Measurements from ENCODE around the gene C22orf42. TPM values are rescaled to one million over a fixed set of nuclear protein-coding genes. Genes with fewer than 3 reads are reported as not detected.

The C22orf42 gene
- total RNA-seq, 4 donors from 2014 or later = not detected

DNA sequence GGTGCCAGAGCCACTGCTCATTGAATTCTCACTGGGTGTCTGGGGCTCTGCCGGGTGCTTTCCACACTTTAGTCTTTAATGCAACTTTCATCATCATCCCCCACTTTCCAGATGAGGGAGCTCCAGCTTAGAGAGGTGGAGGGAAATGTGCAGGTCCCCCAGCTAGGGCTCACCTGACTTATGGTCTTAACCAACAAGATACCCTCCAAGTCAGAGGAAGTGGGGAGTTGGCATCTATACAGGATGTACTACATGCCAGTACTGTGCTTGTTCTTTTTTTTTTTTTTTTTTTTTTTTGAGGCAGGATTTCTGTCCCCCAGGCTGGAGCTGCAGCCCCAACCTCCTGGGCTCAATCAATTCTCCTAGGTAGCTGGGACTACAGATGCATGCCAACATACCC lies 26.3 kb downstream of the C22orf42 start:
- no peaks in the 10 kb centered on the region for H3K4me1 ChIP-seq
- intact Hi-C loops (cut with DNase I; ENCODE audit: low total_unique reads) = no loop called here
- DNase-seq = no peak

DNA sequence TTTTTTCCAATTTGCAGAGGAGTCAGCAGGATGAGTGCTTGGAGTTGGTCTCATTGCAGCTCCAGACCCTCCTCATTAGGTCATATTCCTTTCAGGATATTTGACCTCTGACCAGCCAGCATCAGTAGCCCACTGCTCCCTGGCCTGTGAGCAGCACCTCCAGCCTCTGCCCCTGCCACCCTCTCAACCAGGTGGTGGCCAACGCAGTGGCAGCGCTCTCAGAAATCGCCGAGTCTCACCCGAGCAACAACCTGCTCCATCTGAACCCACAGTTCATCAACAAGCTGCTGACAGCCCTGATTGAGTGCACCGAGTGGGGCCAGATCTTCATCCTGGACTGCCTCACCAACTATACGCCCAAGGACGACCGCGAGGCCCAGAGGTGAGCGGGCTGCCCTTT lies 27.0 kb downstream of the C22orf42 start:
- Histone ChIP-seq H3K36me3 (no peaks in the 10 kb centered on the region), H3K9me3 (no peaks in the 10 kb centered on the region), H3K4me1 (no peaks in the 10 kb centered on the region), H3K27ac (no peak overlapping the region), H3K4me3 (no peak overlapping the region), H3K27me3 (no peaks in the 10 kb centered on the region)
- DNase-seq = no peak
- intact Hi-C loops (cut with DNase I; ENCODE audit: low total_unique reads) = no loop called here
- no peak for TF ChIP-seq POLR2A (IDR thresholded peaks at IDR 0.05)
- TF ChIP-seq, protein P1, sequence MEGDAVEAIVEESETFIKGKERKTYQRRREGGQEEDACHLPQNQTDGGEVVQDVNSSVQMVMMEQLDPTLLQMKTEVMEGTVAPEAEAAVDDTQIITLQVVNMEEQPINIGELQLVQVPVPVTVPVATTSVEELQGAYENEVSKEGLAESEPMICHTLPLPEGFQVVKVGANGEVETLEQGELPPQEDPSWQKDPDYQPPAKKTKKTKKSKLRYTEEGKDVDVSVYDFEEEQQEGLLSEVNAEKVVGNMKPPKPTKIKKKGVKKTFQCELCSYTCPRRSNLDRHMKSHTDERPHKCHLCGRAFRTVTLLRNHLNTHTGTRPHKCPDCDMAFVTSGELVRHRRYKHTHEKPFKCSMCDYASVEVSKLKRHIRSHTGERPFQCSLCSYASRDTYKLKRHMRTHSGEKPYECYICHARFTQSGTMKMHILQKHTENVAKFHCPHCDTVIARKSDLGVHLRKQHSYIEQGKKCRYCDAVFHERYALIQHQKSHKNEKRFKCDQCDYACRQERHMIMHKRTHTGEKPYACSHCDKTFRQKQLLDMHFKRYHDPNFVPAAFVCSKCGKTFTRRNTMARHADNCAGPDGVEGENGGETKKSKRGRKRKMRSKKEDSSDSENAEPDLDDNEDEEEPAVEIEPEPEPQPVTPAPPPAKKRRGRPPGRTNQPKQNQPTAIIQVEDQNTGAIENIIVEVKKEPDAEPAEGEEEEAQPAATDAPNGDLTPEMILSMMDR (IDR thresholded peaks at IDR 0.05) = no peak

More for the DNA sequence above, 26.3 kb downstream of the C22orf42 start:
- Histone ChIP-seq H3K27me3 (no peaks in the 10 kb centered on the region), H3K9me3 (no peaks in the 10 kb centered on the region), H3K4me3 (no peak overlapping the region), H3K36me3 (no peaks in the 10 kb centered on the region), H3K27ac (no peak overlapping the region)
- TF ChIP-seq, protein P1 (IDR thresholded peaks at IDR 0.05) = no peak
- TF ChIP-seq POLR2A (IDR thresholded peaks at IDR 0.05) = no peak

DNA sequence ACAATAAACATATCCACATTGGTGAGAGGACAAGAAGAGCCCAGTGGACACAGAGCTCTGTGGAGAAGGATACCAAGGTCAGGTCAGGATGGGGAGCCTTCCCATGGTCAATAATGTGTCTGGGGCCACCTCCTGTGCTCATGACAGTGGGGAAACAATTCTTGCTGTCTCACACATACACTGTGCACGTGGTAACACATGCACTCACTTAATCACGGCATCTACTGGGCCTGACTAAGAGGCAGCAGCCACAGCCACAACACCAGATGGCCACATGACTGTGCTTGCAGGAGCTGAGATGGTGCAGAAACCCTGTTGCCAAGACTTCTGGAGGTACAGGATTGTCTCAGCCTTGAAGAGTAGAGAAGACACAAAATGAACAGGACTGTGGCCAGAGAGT lies 28.6 kb downstream of the C22orf42 start:
- no peak for TF ChIP-seq POLR2A (IDR thresholded peaks at IDR 0.05)
- TF ChIP-seq, protein P1 (IDR thresholded peaks at IDR 0.05) = no peak
- Histone ChIP-seq H3K4me3 (no peak overlapping the region), H3K4me1 (no peaks in the 10 kb centered on the region), H3K27me3 (no peaks in the 10 kb centered on the region), H3K36me3 (no peaks in the 10 kb centered on the region), H3K9me3 (no peaks in the 10 kb centered on the region), H3K27ac (no peak overlapping the region)
- intact Hi-C loops (cut with DNase I; ENCODE audit: low total_unique reads) = no loop called here
- no peak for DNase-seq

DNA sequence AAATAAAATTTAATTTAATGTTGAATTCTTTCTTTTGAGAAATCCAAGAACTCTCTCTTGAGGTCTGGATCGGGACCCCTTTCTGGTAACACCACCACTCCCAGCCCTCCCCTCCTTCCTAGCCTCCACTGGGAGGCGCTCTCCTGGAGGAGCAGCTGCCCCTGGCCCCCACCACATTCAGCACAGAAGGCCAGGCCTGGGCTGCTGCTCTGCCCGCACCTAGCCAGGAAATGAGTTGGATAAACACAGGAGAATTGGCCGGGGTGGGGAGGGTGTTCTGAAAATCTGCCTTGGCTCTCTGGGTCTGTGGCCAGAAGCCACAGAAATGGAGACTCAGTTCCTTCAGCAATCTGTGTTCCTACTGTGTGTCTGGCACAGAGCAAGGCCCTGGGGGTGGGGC lies 31.2 kb downstream of the C22orf42 start:
- no peaks in the 10 kb centered on the region for H3K36me3 ChIP-seq
- intact Hi-C loops (cut with DNase I; ENCODE audit: low total_unique reads) = no loop called here
- H3K4me1 ChIP-seq = no peaks in the 10 kb centered on the region
- H3K27ac ChIP-seq = no peak overlapping the region
- H3K4me3 ChIP-seq = no peak overlapping the region
- no peak for DNase-seq
- no peaks in the 10 kb centered on the region for H3K27me3 ChIP-seq
- TF ChIP-seq, protein P1 (IDR thresholded peaks at IDR 0.05) = no peak
- no peak for TF ChIP-seq POLR2A (IDR thresholded peaks at IDR 0.05)
- no peaks in the 10 kb centered on the region for H3K9me3 ChIP-seq

DNA sequence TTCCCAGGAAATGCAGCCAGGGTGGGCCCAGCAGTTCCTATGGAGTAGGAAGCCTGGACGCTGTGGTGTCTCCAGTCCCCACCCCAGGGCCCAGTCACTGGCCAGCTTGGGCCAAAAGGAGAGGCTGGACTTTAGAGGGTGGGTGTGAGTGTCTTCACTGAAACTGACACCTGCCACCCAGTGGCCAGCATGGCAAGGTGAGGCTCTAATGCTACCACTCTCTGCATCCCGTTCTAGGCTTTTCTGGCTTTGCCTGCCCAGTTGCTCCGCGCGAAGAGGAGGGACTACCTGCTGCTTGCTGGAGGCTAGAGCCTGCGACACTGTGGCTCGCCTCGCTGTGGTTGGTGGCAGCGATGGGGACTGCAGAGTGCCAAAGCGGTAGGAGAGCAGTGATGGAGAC lies 35.4 kb downstream of the C22orf42 start:
- Histone ChIP-seq H3K4me1 (no peaks in the 10 kb centered on the region), H3K9me3 (no peaks in the 10 kb centered on the region), H3K27me3 (no peaks in the 10 kb centered on the region), H3K27ac (no peak overlapping the region), H3K36me3 (no peaks in the 10 kb centered on the region), H3K4me3 (no peak overlapping the region)
- intact Hi-C loops (cut with DNase I; ENCODE audit: low total_unique reads) = no loop called here
- DNase-seq = no peak
- TF ChIP-seq, protein P1 (IDR thresholded peaks at IDR 0.05) = no peak
- no peak for TF ChIP-seq POLR2A (IDR thresholded peaks at IDR 0.05)
